Fibroblast of lung (primary cell): ENCODE data around the gene PLEKHG7. TPM values are rescaled to one million over a fixed set of nuclear protein-coding genes. Genes with fewer than 3 reads are reported as not detected.

Experiments
- DNase-seq, 2 donors: peaks; one replicate each; pipeline versions ENCODE4 v3.0.0 to v3.0.0-alpha.2; 2010; ENCODE audit warnings: low read depth in 2 of 2
- H2AFZ ChIP-seq: 2 replicates; pipeline ENCODE4 v1.5.1; 2012; ENCODE audit warnings: low read length, control low read depth, inconsistent platforms
- H3K27ac ChIP-seq: 2 replicates; pipeline ENCODE4 v1.5.1; 2011; ENCODE audit warnings: low read length, control low read depth; ENCODE audit not compliant: insufficient read depth
- H3K27me3 ChIP-seq: 2 replicates; pipeline ENCODE4 v1.5.1; 2011; ENCODE audit warnings: mild to moderate bottlenecking, low read length; ENCODE audit not compliant: control insufficient read depth, insufficient read depth
- H3K36me3 ChIP-seq: 2 replicates; pipeline ENCODE4 v1.5.1; 2011; ENCODE audit warnings: low read length; ENCODE audit not compliant: control insufficient read depth, insufficient read depth
- H3K4me1 ChIP-seq: 2 replicates; pipeline ENCODE4 v1.5.1; 2011; ENCODE audit warnings: low read length; ENCODE audit not compliant: control insufficient read depth, insufficient read depth; ENCODE audit errors: extremely low read depth
- H3K4me2 ChIP-seq: 2 replicates; pipeline ENCODE4 v1.5.1; 2011; ENCODE audit warnings: low read length, control low read depth; ENCODE audit not compliant: insufficient read depth; ENCODE audit errors: extremely low read depth
- H3K4me3 ChIP-seq, 4 experiments: fragments of 200-600 bp in 1 of 4; sonication (generic) in 1 of 4; replicated peaks in 1 of 4; 2 replicates each; pipeline ENCODE4 v1.5.1; 2011 to 2016; ENCODE audit warnings: low read length in 4 of 4, low read depth in 3 of 4, mild to moderate bottlenecking in 3 of 4, control low read depth in 2 of 4, inconsistent platforms in 1 of 4, mixed read lengths in 1 of 4; ENCODE audit not compliant: insufficient read depth in 1 of 4; ENCODE audit errors: control extremely low read depth in 1 of 4
- H3K79me2 ChIP-seq: 2 replicates; pipeline ENCODE4 v1.5.1; 2012; ENCODE audit warnings: mild to moderate bottlenecking, low read length, inconsistent platforms; ENCODE audit not compliant: control insufficient read depth, insufficient read depth
- H3K9ac ChIP-seq: 2 replicates; pipeline ENCODE4 v1.5.1; 2011; ENCODE audit warnings: mild to moderate bottlenecking, low read length, control low read depth; ENCODE audit not compliant: insufficient read depth
- H3K9me3 ChIP-seq: 2 replicates; pipeline ENCODE4 v1.5.1; 2012; ENCODE audit warnings: low read depth, low read length; ENCODE audit not compliant: control insufficient read depth, insufficient read depth
- H4K20me1 ChIP-seq: 2 replicates; pipeline ENCODE4 v1.5.1; 2011; ENCODE audit warnings: low read length; ENCODE audit not compliant: control insufficient read depth, insufficient read depth; ENCODE audit errors: extremely low read depth
- EZH2 ChIP-seq: IDR thresholded peaks from 2 replicates; pipeline ENCODE4 v1.5.1; 2012; ENCODE audit warnings: low read length, control low read depth, mild to moderate bottlenecking; ENCODE audit errors: missing control alignments
- polyA plus RNA-seq, 2 donors: library from polyadenylated mRNA; depleted of rRNA in 1 of 2; stranded (reverse) in 1 of 2; unstranded in 1 of 2; fragments of >200 nt; gene quantifications; 2 replicates each; pipeline ENCODE4 v1.2.1, GENCODE V29; 2011 to 2012; ENCODE audit warnings: missing spikeins in 1 of 2
- total RNA-seq: library from RNA; depleted of rRNA; stranded (reverse); fragments of >200 nt; gene quantifications from 2 replicates; pipeline ENCODE4 v1.2.1, GENCODE V29; 2014
- TF ChIP-seq, protein P1 (sequence below), 2 donors: IDR thresholded peaks in 1 of 2; conservative IDR thresholded peaks in 1 of 2; 1 replicate in 1 of 2; 2 replicates in 1 of 2; pipeline ENCODE4 v1.5.1; 2011 to 2012; ENCODE audit warnings: low read length in 2 of 2, control low read depth in 1 of 2, inconsistent platforms in 1 of 2, low read depth in 1 of 2, mild to moderate bottlenecking in 1 of 2

PLEKHG7 gene
- total and polyA plus RNA-seq, 2 donors (not counting 1 experiment from before 2014, with no cell fraction given) = not detected

DNA sequence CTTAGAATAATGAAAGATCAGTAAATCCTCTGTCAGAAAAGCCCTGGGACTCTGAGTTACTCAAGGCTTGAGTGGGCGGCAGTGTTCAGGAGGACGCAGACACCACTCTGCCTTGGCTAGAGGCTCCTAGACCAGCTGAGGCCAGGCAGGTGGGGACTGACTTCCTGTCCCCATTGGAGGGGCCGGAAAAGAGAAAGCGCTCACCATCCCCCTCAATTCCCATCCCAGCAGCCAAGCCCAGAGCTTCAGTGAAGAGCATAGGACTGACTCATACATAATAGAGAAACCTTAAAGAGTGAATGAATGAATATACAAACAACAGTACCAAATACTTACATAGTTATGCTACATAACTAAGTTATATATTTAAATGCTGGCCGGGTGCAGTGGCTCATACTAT is 62.0 kb downstream of the PLEKHG7 start:
- H3K9me3 ChIP-seq = no peaks in the 10 kb centered on the region
- TF ChIP-seq, protein P1, sequence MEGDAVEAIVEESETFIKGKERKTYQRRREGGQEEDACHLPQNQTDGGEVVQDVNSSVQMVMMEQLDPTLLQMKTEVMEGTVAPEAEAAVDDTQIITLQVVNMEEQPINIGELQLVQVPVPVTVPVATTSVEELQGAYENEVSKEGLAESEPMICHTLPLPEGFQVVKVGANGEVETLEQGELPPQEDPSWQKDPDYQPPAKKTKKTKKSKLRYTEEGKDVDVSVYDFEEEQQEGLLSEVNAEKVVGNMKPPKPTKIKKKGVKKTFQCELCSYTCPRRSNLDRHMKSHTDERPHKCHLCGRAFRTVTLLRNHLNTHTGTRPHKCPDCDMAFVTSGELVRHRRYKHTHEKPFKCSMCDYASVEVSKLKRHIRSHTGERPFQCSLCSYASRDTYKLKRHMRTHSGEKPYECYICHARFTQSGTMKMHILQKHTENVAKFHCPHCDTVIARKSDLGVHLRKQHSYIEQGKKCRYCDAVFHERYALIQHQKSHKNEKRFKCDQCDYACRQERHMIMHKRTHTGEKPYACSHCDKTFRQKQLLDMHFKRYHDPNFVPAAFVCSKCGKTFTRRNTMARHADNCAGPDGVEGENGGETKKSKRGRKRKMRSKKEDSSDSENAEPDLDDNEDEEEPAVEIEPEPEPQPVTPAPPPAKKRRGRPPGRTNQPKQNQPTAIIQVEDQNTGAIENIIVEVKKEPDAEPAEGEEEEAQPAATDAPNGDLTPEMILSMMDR (conservative IDR thresholded peaks at IDR 0.05 in 1 of 2, IDR thresholded peaks at IDR 0.05 in 1 of 2; ENCODE audit: low read depth in 1 of 2, low read length in 2 of 2) = no peak
- TF ChIP-seq EZH2 = no peak
- H3K4me3 ChIP-seq = no peak overlapping the region
- H3K4me1 ChIP-seq = no peaks in the 10 kb centered on the region
- H3K79me2 ChIP-seq = no peaks in the 10 kb centered on the region
- no peak overlapping the region for H3K9ac ChIP-seq
- no peaks in the 10 kb centered on the region for H4K20me1 ChIP-seq
- H3K27ac ChIP-seq = no peak overlapping the region
- H2AFZ ChIP-seq = no peak overlapping the region
- H3K36me3 ChIP-seq = no peaks in the 10 kb centered on the region
- H3K4me2 ChIP-seq = no peak overlapping the region
- no peaks in the 10 kb centered on the region for H3K27me3 ChIP-seq
- peak in 1 of 2 donors; percentile 58 for DNase-seq

DNA sequence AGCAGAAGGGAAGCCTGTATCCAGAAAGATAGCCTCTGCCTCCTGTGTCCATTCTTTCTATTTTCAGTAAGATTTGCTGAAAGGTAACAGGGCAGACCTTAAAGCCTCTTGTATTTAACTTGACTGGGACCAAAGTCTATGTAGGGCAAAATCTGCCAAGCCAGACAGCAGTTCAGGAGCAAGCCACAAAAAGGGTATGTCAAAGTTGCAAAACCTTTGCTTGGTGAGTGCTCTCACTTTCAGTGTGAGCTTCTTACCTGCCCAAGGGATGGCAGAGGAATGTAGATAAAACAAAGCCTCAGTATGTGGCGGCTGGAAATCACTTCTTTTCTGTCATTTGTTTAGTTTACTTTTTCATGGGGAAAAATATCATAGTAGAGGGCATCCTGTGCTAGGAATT is 63.1 kb downstream of the PLEKHG7 start:
- TF ChIP-seq, protein P1 (conservative IDR thresholded peaks at IDR 0.05 in 1 of 2, IDR thresholded peaks at IDR 0.05 in 1 of 2; ENCODE audit: low read depth in 1 of 2, low read length in 2 of 2) = no peak
- TF ChIP-seq EZH2 = no peak
- H3K4me3 ChIP-seq = no peak overlapping the region
- H3K36me3 ChIP-seq = no peaks in the 10 kb centered on the region
- no peak for DNase-seq
- no peaks in the 10 kb centered on the region for H4K20me1 ChIP-seq
- no peaks in the 10 kb centered on the region for H3K79me2 ChIP-seq
- H2AFZ ChIP-seq = no peak overlapping the region
- no peak overlapping the region for H3K4me2 ChIP-seq
- H3K9me3 ChIP-seq = no peaks in the 10 kb centered on the region
- H3K4me1 ChIP-seq = no peaks in the 10 kb centered on the region
- H3K27me3 ChIP-seq = no peaks in the 10 kb centered on the region
- H3K27ac ChIP-seq = no peak overlapping the region
- H3K9ac ChIP-seq = no peak overlapping the region

DNA sequence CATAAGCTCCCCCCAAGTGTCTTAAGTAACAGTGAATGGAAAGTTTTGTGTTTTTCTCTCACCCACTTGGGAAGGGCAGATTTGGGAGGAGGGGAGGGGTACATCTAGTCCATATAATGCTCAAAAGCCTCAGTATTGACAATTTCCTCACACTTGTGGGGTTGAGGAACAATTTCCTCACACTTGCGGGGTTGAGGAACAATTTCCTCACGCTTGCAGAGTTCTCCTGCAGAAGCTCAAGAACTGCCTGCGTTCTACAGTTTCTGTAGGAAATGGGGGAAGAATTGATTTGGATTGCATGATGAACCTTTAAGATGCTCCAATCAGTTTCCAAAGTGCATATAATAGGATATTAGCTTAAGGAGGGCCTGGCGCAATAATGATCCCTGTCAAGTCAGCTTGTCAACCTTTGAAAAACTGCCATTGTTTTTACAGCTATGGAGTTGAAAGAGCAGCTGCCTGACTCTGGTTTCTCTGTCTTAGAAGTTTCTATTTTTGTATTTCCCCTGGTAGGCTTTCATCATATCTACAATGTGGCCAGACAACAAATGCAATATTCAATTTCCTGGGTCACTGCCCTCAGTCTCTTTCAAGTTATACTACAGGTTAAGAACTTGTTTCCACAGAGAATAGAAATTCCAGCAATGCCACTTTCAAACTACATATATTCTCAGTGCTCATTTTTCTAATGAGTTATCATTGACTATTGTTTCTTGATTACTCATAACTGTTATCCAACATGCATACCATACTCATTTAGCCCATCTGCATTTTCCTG is 66.5 kb downstream of the PLEKHG7 start:
- Histone ChIP-seq H2AFZ (no peak overlapping the region), H3K27ac (no peak overlapping the region), H3K79me2 (no peaks in the 10 kb centered on the region), H3K9ac (no peak overlapping the region), H3K36me3 (no peaks in the 10 kb centered on the region), H3K27me3 (no peaks in the 10 kb centered on the region), H3K4me2 (no peak overlapping the region), H3K4me3 (no peak overlapping the region), H3K9me3 (no peaks in the 10 kb centered on the region), H4K20me1 (no peaks in the 10 kb centered on the region), H3K4me1 (no peaks in the 10 kb centered on the region)
- peak in 1 of 2 donors; percentile 37 for DNase-seq
- TF ChIP-seq, protein P1 (conservative IDR thresholded peaks at IDR 0.05 in 1 of 2, IDR thresholded peaks at IDR 0.05 in 1 of 2; ENCODE audit: low read depth in 1 of 2, low read length in 2 of 2) = no peak
- no peak for TF ChIP-seq EZH2
